Colonic mucosa (tissue), 4 donors: ENCODE measurements around the gene CALML6. TPM values are rescaled to one million over a fixed set of nuclear protein-coding genes. Genes with fewer than 3 reads are reported as not detected.
"Not testable (repeated sequence)": the region's sequence is repeated elsewhere in the genome, so short reads cannot be mapped to it uniquely, and the experiment has no call there.

Experiments
- DNase-seq: peaks from one replicate; pipeline ENCODE4 v3.0.0-alpha.2; 2020
- H3K27ac ChIP-seq: fragments of 200-600 bp; one replicate; pipeline ENCODE4 v1.8.0; 2021
- H3K27me3 ChIP-seq: fragments of 200-600 bp; one replicate; pipeline ENCODE4 v1.8.0; 2021
- H3K36me3 ChIP-seq: fragments of 200-600 bp; one replicate; pipeline ENCODE4 v1.8.0; 2021
- H3K4me1 ChIP-seq: fragments of 200-600 bp; one replicate; pipeline ENCODE4 v1.8.0; 2021; ENCODE audit warnings: mild to moderate bottlenecking
- H3K4me3 ChIP-seq: fragments of 200-600 bp; one replicate; pipeline ENCODE4 v1.8.0; 2021
- H3K9ac ChIP-seq, 2 donors: one replicate each; pipeline ENCODE4 v1.7.0; 2013; ENCODE audit warnings: control low read depth in 2 of 2, low read depth in 2 of 2, low read length in 2 of 2
- H3K9me3 ChIP-seq: fragments of 200-600 bp; one replicate; pipeline ENCODE4 v1.8.0; 2021
- CTCF ChIP-seq: fragments of 200-600 bp; IDR thresholded peaks from one replicate; pipeline ENCODE4 v1.8.0; 2022; ENCODE audit warnings: antibody characterized with exemption, mild to moderate bottlenecking
- intact Hi-C: fragments of 100-400 bp; cut with DNase I; formaldehyde crosslinking; loops from one replicate; pipeline ENCODE4 v1.14.1; 2022
- total RNA-seq, 2 donors: library from RNA; stranded (reverse); fragmentation: NEBNext Ultra II Directional in 1 of 2; extraction: Animal tissue kit (Norgen Biotek cat#: 25700) in 1 of 2; gene quantifications; one replicate each; pipeline ENCODE4 v1.2.1, GENCODE V29; 2021
- donor health status: healthy.
- donor health status: DM: no; HTN: no; CAD: no.
- donor health status: DM: no; HTN: no; CAD: no.

The CALML6 gene
- total RNA-seq, 2 donors from 2014 or later: 0.17 TPM; not detected in 1

GRCh38 chr1:1926886-1927660 lies 12.0 kb downstream of the CALML6 start:
- H3K9ac ChIP-seq: no peak overlapping the region
- no peak for DNase-seq
- H3K4me3 ChIP-seq: no peak overlapping the region
- no peak for TF ChIP-seq CTCF
- H3K36me3 ChIP-seq: no peaks in the 10 kb centered on the region
- no peaks in the 10 kb centered on the region for H3K27me3 ChIP-seq
- no peak overlapping the region for H3K27ac ChIP-seq
- intact Hi-C loops: no loop called here
- H3K9me3 ChIP-seq: no peaks in the 10 kb centered on the region
- no peaks in the 10 kb centered on the region for H3K4me1 ChIP-seq

GRCh38 chr1:1927751-1928150 lies 12.7 kb downstream of the CALML6 start:
- no peak for DNase-seq
- no peak for TF ChIP-seq CTCF
- no peak overlapping the region for H3K27ac ChIP-seq

GRCh38 chr1:1928231-1929101 lies 13.4 kb downstream of the CALML6 start:
- intact Hi-C loops: no loop called here
- H3K27ac ChIP-seq: no peak overlapping the region
- H3K4me1 ChIP-seq: no peaks in the 10 kb centered on the region
- H3K36me3 ChIP-seq: no peaks in the 10 kb centered on the region
- no peak overlapping the region for H3K4me3 ChIP-seq
- H3K9ac ChIP-seq: no peak overlapping the region
- H3K27me3 ChIP-seq: no peaks in the 10 kb centered on the region
- DNase-seq: no peak
- H3K9me3 ChIP-seq: no peaks in the 10 kb centered on the region
- no peak for TF ChIP-seq CTCF

More at GRCh38 chr1:1927751-1928150, 12.7 kb downstream of the CALML6 start:
- H3K9ac ChIP-seq: no peak overlapping the region
- no peaks in the 10 kb centered on the region for H3K27me3 ChIP-seq
- no peaks in the 10 kb centered on the region for H3K36me3 ChIP-seq
- intact Hi-C loops: no loop called here
- no peak overlapping the region for H3K4me3 ChIP-seq
- no peaks in the 10 kb centered on the region for H3K9me3 ChIP-seq
- H3K4me1 ChIP-seq: no peaks in the 10 kb centered on the region

- no peaks in the 10 kb centered on the region for H3K4me1 ChIP-seq
- H3K36me3 ChIP-seq: no peaks in the 10 kb centered on the region
- intact Hi-C loops: no loop called here
- H3K9ac ChIP-seq: no peak overlapping the region
- no peaks in the 10 kb centered on the region for H3K9me3 ChIP-seq
- H3K4me3 ChIP-seq: no peak overlapping the region
- TF ChIP-seq CTCF: no peak
- no peak overlapping the region for H3K27ac ChIP-seq
- H3K27me3 ChIP-seq: no peaks in the 10 kb centered on the region
- no peak for DNase-seq
Measured at GRCh38 chr1:1929102-1929638, 14.1 kb downstream of the CALML6 start.

- no peak for TF ChIP-seq CTCF
Measured at GRCh38 chr1:1929639-1930545, 14.8 kb downstream of the CALML6 start.

GRCh38 chr1:1934848-1935247 lies 19.8 kb downstream of the CALML6 start:
- H3K9me3 ChIP-seq, H3K27me3 ChIP-seq, H3K36me3 ChIP-seq, H3K4me1 ChIP-seq, DNase-seq, H3K9ac ChIP-seq, H3K4me3 ChIP-seq, H3K27ac ChIP-seq, intact Hi-C loops: not testable (repeated sequence)

More at GRCh38 chr1:1929639-1930545, 14.8 kb downstream of the CALML6 start:
- no peak for DNase-seq
- no peak overlapping the region for H3K4me3 ChIP-seq
- H3K9me3 ChIP-seq: no peaks in the 10 kb centered on the region
- no peaks in the 10 kb centered on the region for H3K4me1 ChIP-seq
- no peaks in the 10 kb centered on the region for H3K27me3 ChIP-seq
- H3K27ac ChIP-seq: no peak overlapping the region
- H3K36me3 ChIP-seq: no peaks in the 10 kb centered on the region
- intact Hi-C loops: no loop called here
- H3K9ac ChIP-seq: no peak overlapping the region
